GM12873 (cell line): ENCODE data around the gene VPS13D.

ENCODE experiments used
- CTCF ChIP-seq: IDR thresholded peaks from 2 replicates; pipeline ENCODE4 v1.5.1; 2012; ENCODE audit warnings: low read depth, mild to moderate bottlenecking, moderate library complexity, low read length, control low read depth; ENCODE audit not compliant: insufficient read depth; ENCODE audit errors: missing control alignments

VPS13D gene

GRCh38 chr1:12284486-12284885, 54.7 kb downstream of the VPS13D start:
- TF ChIP-seq CTCF, result no peak

- no peak for TF ChIP-seq CTCF
Measured at GRCh38 chr1:12285496-12286143, 55.8 kb downstream of the VPS13D start.

- no peak for TF ChIP-seq CTCF
Measured at GRCh38 chr1:12287869-12288268, 58.0 kb downstream of the VPS13D start.

GRCh38 chr1:12290828-12291227, 61.0 kb downstream of the VPS13D start:
- no peak for TF ChIP-seq CTCF

GRCh38 chr1:12293416-12293815, 63.6 kb downstream of the VPS13D start:
- no peak for TF ChIP-seq CTCF

- no peak for TF ChIP-seq CTCF
Measured at GRCh38 chr1:12294076-12294475, 64.2 kb downstream of the VPS13D start.

- TF ChIP-seq CTCF, result no peak
Measured at GRCh38 chr1:12296016-12296415, 66.2 kb downstream of the VPS13D start.
